SK-N-SH (cell line): ENCODE results near the gene HFE.

Experiments used
- CTCF ChIP-seq: fragments of 200-600 bp; sonication (generic); IDR thresholded peaks from 2 replicates; pipeline ENCODE4 v1.6.1; 2017; ENCODE audit warnings: antibody characterized with exemption, mild to moderate bottlenecking, moderate library complexity
- EZH2phosphoT487 ChIP-seq: fragments of 200-600 bp; sonication (generic); IDR thresholded peaks from 2 replicates; pipeline ENCODE4 v1.6.1; 2017; ENCODE audit warnings: low read depth, mixed run types, mild to moderate bottlenecking, antibody characterized with exemption, moderate library complexity, borderline replicate concordance
- MXI1 ChIP-seq: IDR thresholded peaks from 2 replicates; pipeline ENCODE4 v1.6.1; 2012; ENCODE audit warnings: mild to moderate bottlenecking, low read depth, low read length, improper control_type of control experiment
- SIN3A ChIP-seq: IDR thresholded peaks from 2 replicates; pipeline ENCODE4 v1.6.1; 2012; ENCODE audit warnings: low read depth, mild to moderate bottlenecking, low read length, moderate library complexity, borderline replicate concordance
- TAF1 ChIP-seq: IDR thresholded peaks from 2 replicates; pipeline ENCODE4 v1.6.1; 2012; ENCODE audit warnings: low read depth, mild to moderate bottlenecking, low read length, moderate library complexity, borderline replicate concordance
- USF2 ChIP-seq: fragments of 150-350 bp; IDR thresholded peaks from 2 replicates; pipeline ENCODE4 v1.6.1; 2017; ENCODE audit warnings: antibody characterized with exemption, low read length, low read depth, borderline replicate concordance
- YY1 ChIP-seq: IDR thresholded peaks from 2 replicates; pipeline ENCODE4 v1.4.0; 2012; ENCODE audit warnings: low read depth, mild to moderate bottlenecking

- TF ChIP-seq USF2 (no peak), TAF1 (no peak), CTCF (no peak), SIN3A (no peak), YY1 (no peak), MXI1 (no peak), EZH2phosphoT487 (no peak)
Measured at GRCh38 chr6:26113570-26113969, 26.3 kb downstream of the HFE start.
